Measurements from ENCODE around the gene NF1. TPM values are rescaled to one million over a fixed set of nuclear protein-coding genes. Genes with fewer than 3 reads are reported as not detected.

The NF1 gene
- total RNA-seq, 1 donor from 2014 or later = 69.9 TPM

DNA sequence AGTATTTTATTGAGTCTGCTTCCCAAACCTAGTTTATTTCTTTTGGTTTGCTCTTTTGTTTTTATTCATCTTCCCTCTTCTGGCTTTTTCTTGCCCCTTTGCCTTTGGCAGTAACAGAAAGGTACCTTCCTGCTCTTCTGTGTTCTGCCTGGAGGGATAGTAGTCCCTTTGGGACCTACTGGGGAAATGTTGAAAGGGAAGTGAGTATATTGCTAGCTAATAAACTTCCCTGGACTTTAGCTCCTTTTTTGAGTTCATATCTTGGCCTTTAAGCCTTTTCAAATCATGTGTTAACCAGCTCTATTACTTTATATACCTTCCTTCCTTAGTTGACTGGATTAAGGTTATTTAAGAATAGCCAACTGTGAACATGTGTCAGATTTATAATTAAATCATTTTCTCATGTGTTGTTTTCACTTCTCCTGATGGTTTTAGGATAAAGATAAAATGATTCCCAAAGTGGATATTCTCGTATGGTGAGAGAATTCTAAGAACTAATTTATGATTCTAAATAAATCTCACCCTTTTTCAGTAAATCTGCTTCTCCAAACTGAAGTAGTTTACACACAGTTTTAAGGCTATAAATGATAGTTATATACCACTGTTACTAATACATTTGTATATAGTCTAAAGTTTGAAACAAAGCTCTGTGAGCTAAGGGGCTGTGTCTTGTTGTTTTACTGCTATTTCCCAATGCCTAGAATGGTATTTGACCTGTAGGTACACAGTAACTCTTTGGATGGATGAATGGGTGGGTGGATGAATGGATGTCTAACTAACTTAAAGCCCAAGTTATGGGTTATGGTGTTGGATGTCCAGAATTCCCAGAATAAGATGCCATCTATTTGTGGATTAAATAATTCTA is 156.6 kb downstream of the NF1 start:
- Mint-ChIP-seq H3K9me3 (no peaks in the 10 kb centered on the region), H3K27ac (no peak overlapping the region), H3K4me3 (no peak overlapping the region), H3K4me1 (ENCODE audit: unreplicated experiment) (peaks cover 9% of the 10 kb centered on the region), H3K36me3 (peaks cover 26% of the 10 kb centered on the region), H3K27me3 (no peaks in the 10 kb centered on the region)
- no peak for TF ChIP-seq CTCF (conservative IDR thresholded peaks at IDR 0.05)
- no peak for DNase-seq (ENCODE audit: extremely low spot score, unreplicated experiment)

DNA sequence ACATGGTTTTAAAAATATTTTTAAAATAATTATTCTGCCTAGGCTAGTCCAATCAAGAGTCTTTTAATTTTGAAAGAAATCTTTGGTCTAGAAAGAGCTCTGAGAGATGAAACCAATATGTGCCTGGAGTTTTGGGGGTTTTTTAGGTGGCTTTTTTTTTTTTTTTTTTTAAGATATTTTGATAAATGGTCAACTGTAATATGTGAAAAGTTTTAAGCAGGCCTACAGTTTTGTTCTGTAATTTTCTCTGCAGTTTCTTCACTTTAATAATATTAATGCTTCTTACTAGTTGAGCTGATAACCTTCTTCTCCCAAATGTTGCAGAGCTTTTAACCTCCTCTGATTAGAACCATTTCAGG is 157.2 kb downstream of the NF1 start:
- TF ChIP-seq CTCF (conservative IDR thresholded peaks at IDR 0.05) = no peak
- no peak overlapping the region for H3K27ac Mint-ChIP-seq
- peaks cover 22% of the 10 kb centered on the region for H3K36me3 Mint-ChIP-seq
- no peaks in the 10 kb centered on the region for H3K27me3 Mint-ChIP-seq
- H3K4me3 Mint-ChIP-seq = no peak overlapping the region
- H3K9me3 Mint-ChIP-seq = no peaks in the 10 kb centered on the region
- H3K4me1 Mint-ChIP-seq (ENCODE audit: unreplicated experiment) = peaks cover 9% of the 10 kb centered on the region
- DNase-seq (ENCODE audit: extremely low spot score, unreplicated experiment) = no peak

- no peak for TF ChIP-seq CTCF (conservative IDR thresholded peaks at IDR 0.05)
- H3K4me1 Mint-ChIP-seq (ENCODE audit: unreplicated experiment) = peaks cover 9% of the 10 kb centered on the region
- H3K27me3 Mint-ChIP-seq = no peaks in the 10 kb centered on the region
- no peak for DNase-seq (ENCODE audit: extremely low spot score, unreplicated experiment)
- peaks cover 18% of the 10 kb centered on the region for H3K36me3 Mint-ChIP-seq
- no peak overlapping the region for H3K27ac Mint-ChIP-seq
- no peaks in the 10 kb centered on the region for H3K9me3 Mint-ChIP-seq
- no peak overlapping the region for H3K4me3 Mint-ChIP-seq
Observed at GRCh38 chr17:31252741-31253140, 158.0 kb downstream of the NF1 start.

DNA sequence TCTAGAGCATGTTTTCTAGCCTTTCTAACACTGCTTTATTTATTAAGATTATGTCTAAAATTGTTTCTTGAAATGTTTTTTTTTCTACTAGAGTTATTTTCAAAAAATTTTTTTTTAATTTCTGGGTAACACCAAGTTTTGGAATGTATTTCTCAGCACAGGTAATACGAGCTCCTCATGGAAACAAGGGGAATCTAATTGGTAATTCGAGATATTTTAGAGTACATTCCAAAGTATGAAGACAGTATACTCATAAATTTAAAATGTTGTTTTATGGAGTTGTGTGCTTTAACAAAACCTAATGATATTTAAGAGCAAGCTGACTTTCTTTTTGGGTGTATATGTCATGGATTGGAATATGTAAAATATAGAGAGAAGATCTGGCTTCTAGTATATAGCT is 159.9 kb downstream of the NF1 start:
- TF ChIP-seq CTCF (conservative IDR thresholded peaks at IDR 0.05) = no peak
- Mint-ChIP-seq H3K27me3 (no peaks in the 10 kb centered on the region), H3K9me3 (no peaks in the 10 kb centered on the region), H3K27ac (no peak overlapping the region), H3K4me3 (no peak overlapping the region), H3K36me3 (peaks cover 5% of the 10 kb centered on the region), H3K4me1 (ENCODE audit: unreplicated experiment) (peaks cover 9% of the 10 kb centered on the region)
- DNase-seq (ENCODE audit: extremely low spot score, unreplicated experiment) = no peak

- Mint-ChIP-seq H3K27me3 (no peaks in the 10 kb centered on the region), H3K4me1 (ENCODE audit: unreplicated experiment) (no peaks in the 10 kb centered on the region), H3K36me3 (peaks cover 9% of the 10 kb centered on the region), H3K4me3 (no peak overlapping the region), H3K9me3 (no peaks in the 10 kb centered on the region), H3K27ac (no peak overlapping the region)
- no peak for TF ChIP-seq CTCF (conservative IDR thresholded peaks at IDR 0.05)
- DNase-seq (ENCODE audit: extremely low spot score, unreplicated experiment) = no peak
Observed at GRCh38 chr17:31256936-31257335, 162.2 kb downstream of the NF1 start.

Measured in type B pancreatic cell (in vitro differentiated cells).